CD14-positive monocyte (primary cell): ENCODE results near the gene BICD1. TPM values are rescaled to one million over a fixed set of nuclear protein-coding genes. Genes with fewer than 3 reads are reported as not detected.

Source experiments
- DNase-seq, 3 donors: peaks; one replicate each; pipeline ENCODE4 v3.0.0-alpha.2; 2011 to 2022
- H2AFZ ChIP-seq: 2 replicates; pipeline ENCODE4 v1.6.0; 2012; ENCODE audit warnings: mild to moderate bottlenecking, low read depth, low read length, inconsistent platforms; ENCODE audit not compliant: insufficient read depth, poor library complexity, severe bottlenecking
- H3K27ac ChIP-seq, 2 donors: 1 replicate in 1 of 2; 2 replicates in 1 of 2; pipeline ENCODE4 v1.5.1; 2012 to 2013; ENCODE audit warnings: low read length in 2 of 2, control low read depth in 1 of 2, inconsistent platforms in 1 of 2, low read depth in 1 of 2, mild to moderate bottlenecking in 1 of 2
- H3K27me3 ChIP-seq, 2 donors: one replicate each; pipeline versions ENCODE4 v1.6.0 to v1.6.1; 2011 to 2013; ENCODE audit warnings: low read length in 2 of 2; ENCODE audit not compliant: control insufficient read depth in 2 of 2, insufficient read depth in 2 of 2
- H3K36me3 ChIP-seq, 2 donors: replicated peaks in 1 of 2; 1 replicate in 1 of 2; 2 replicates in 1 of 2; pipeline versions ENCODE4 v1.5.1 to v1.6.1; 2012 to 2013; ENCODE audit warnings: low read length in 2 of 2, control low read depth in 1 of 2, inconsistent platforms in 1 of 2, mild to moderate bottlenecking in 1 of 2; ENCODE audit not compliant: insufficient read depth in 2 of 2, control insufficient read depth in 1 of 2
- H3K4me1 ChIP-seq, 2 donors: 1 replicate in 1 of 2; 2 replicates in 1 of 2; pipeline versions ENCODE4 v1.5.1 to v1.6.1; 2012 to 2013; ENCODE audit warnings: low read length in 2 of 2, control low read depth in 1 of 2, inconsistent platforms in 1 of 2, mild to moderate bottlenecking in 1 of 2, moderate library complexity in 1 of 2; ENCODE audit not compliant: insufficient read depth in 2 of 2, control insufficient read depth in 1 of 2
- H3K4me2 ChIP-seq: replicated peaks from 2 replicates; pipeline ENCODE3; 2012; ENCODE audit warnings: low read length, moderate library complexity, mild to moderate bottlenecking; ENCODE audit not compliant: poor library complexity, severe bottlenecking; ENCODE audit errors: extremely low read depth
- H3K4me3 ChIP-seq, 3 experiments: fragments of 200-600 bp in 1 of 3; sonication (generic) in 1 of 3; replicated peaks in 1 of 3; 1 replicate in 2 of 3; 2 replicates in 1 of 3; pipeline ENCODE4 v1.5.1; 2011 to 2013; ENCODE audit warnings: low read length in 3 of 3, mild to moderate bottlenecking in 3 of 3, control low read depth in 2 of 3, low read depth in 2 of 3, inconsistent platforms in 1 of 3, moderate library complexity in 1 of 3
- H3K79me2 ChIP-seq: 2 replicates; pipeline ENCODE4 v1.6.0; 2012; ENCODE audit warnings: mild to moderate bottlenecking, control low read depth, inconsistent platforms, low read length, moderate library complexity; ENCODE audit not compliant: insufficient read depth
- H3K9ac ChIP-seq: 2 replicates; pipeline ENCODE4 v1.6.0; 2017; ENCODE audit warnings: low read length, mild to moderate bottlenecking; ENCODE audit not compliant: insufficient read depth, poor library complexity, severe bottlenecking
- H3K9me3 ChIP-seq, 2 donors: replicated peaks in 1 of 2; 1 replicate in 1 of 2; 2 replicates in 1 of 2; pipeline versions ENCODE4 v1.5.1 to v1.6.1; 2012 to 2013; ENCODE audit warnings: low read length in 2 of 2, control low read depth in 1 of 2; ENCODE audit not compliant: control insufficient read depth in 1 of 2, insufficient read depth in 1 of 2
- H4K20me1 ChIP-seq: 2 replicates; pipeline ENCODE4 v1.6.0; 2012; ENCODE audit warnings: mild to moderate bottlenecking, low read length, control low read depth, moderate library complexity; ENCODE audit not compliant: insufficient read depth
- H3K27ac Mint-ChIP-seq, 7 donors: one replicate each; pipeline ENCODE4 v1.8.0; 2020; ENCODE audit warnings: mild to moderate bottlenecking in 7 of 7, mixed read lengths in 7 of 7, moderate library complexity in 6 of 7, inconsistent platforms in 2 of 7
- H3K27me3 Mint-ChIP-seq, 3 donors: one replicate each; pipeline ENCODE4 v1.8.0; 2021 to 2022; ENCODE audit warnings: low read depth in 3 of 3, mild to moderate bottlenecking in 3 of 3, mixed read lengths in 3 of 3, moderate library complexity in 3 of 3, inconsistent platforms in 1 of 3
- H3K36me3 Mint-ChIP-seq, 2 donors: one replicate each; pipeline ENCODE4 v1.8.0; 2020; ENCODE audit warnings: mixed read lengths in 2 of 2, inconsistent platforms in 1 of 2, mild to moderate bottlenecking in 1 of 2
- H3K4me1 Mint-ChIP-seq: one replicate; pipeline ENCODE4 v1.8.0; 2020; ENCODE audit warnings: mild to moderate bottlenecking, mixed read lengths
- H3K4me3 Mint-ChIP-seq, 2 donors: one replicate each; pipeline ENCODE4 v1.8.0; 2020; ENCODE audit warnings: mild to moderate bottlenecking in 2 of 2, mixed read lengths in 2 of 2, moderate library complexity in 1 of 2
- H3K9me3 Mint-ChIP-seq, 7 donors: one replicate each; pipeline ENCODE4 v1.8.0; 2020 to 2022; ENCODE audit warnings: mixed read lengths in 7 of 7, mild to moderate bottlenecking in 6 of 7, moderate library complexity in 6 of 7, inconsistent platforms in 2 of 7
- WGBS: methylation state at CpG from one replicate; pipeline ENCODE4 v1.1.5; 2013; ENCODE audit warnings: missing lambda C conversion rate; ENCODE audit not compliant: insufficient coverage; 5-methylcytosine and 5-hydroxymethylcytosine counted together
- intact Hi-C, 2 donors: fragments of 100-400 bp; cut with micrococcal nuclease; formaldehyde crosslinking; loops; one replicate each; pipeline versions ENCODE4 v1.15.0 to v1.15.1; 2023
- polyA plus RNA-seq, 3 donors: library from polyadenylated mRNA; depleted of rRNA in 1 of 3; unstranded in 2 of 3; stranded (reverse) in 1 of 3; fragments of 300-500 nt in 2 of 3; fragments of >200 nt in 1 of 3; fragmentation: Illumina TruSeq in 2 of 3; gene quantifications; 1 replicate in 2 of 3; 2 replicates in 1 of 3; pipeline ENCODE4 v1.2.3, GENCODE V29; 2012 to 2021
- TF ChIP-seq, protein P1 (sequence below): fragments of 200-600 bp; IDR thresholded peaks from one replicate; pipeline ENCODE4 v1.8.0; 2022; ENCODE audit warnings: antibody characterized with exemption, mild to moderate bottlenecking

BICD1 gene
- polyA plus RNA-seq, 3 donors = 0.55 to 2.1 (median 1.6) TPM

DNA sequence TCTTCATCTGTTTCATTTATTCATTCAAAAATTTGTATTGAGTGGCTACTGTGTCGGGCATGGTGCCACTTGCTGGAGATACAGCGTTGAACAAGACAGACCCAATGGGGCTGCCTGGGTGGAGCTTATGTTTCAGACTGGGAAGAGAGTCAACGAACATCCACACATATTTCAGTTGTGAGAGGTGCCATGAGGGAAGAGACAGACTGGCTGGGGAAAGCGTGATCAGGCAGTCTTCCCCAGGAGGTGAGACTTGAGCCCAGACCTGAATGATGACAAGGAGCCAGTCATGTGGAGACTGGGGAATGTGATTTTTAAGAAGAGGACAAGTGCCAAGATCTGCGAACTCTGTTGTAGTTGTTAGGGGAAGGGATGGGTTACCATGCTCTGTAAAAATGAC lies 12.2 kb downstream of the BICD1 start:
- intact Hi-C loops = no loop called here
- 100% methylated on average over 1 of the region's 5 CpGs for WGBS
- Histone ChIP-seq H4K20me1 (no peaks in the 10 kb centered on the region), H3K36me3 (no peaks in the 10 kb centered on the region), H2AFZ (no peak overlapping the region), H3K4me2 (no peak overlapping the region), H3K4me3 (no peak overlapping the region), H3K79me2 (no peaks in the 10 kb centered on the region), H3K27me3 (no peaks in the 10 kb centered on the region), H3K27ac (no peak overlapping the region), H3K9me3 (no peaks in the 10 kb centered on the region), H3K4me1 (peaks cover 10 to 20% of the 10 kb centered on the region in 2 donors), H3K9ac (no peak overlapping the region)
- H3K27ac Mint-ChIP-seq = no peak overlapping the region
- DNase-seq = no peak
- H3K4me1 Mint-ChIP-seq = peaks cover 20% of the 10 kb centered on the region
- TF ChIP-seq, protein P1, sequence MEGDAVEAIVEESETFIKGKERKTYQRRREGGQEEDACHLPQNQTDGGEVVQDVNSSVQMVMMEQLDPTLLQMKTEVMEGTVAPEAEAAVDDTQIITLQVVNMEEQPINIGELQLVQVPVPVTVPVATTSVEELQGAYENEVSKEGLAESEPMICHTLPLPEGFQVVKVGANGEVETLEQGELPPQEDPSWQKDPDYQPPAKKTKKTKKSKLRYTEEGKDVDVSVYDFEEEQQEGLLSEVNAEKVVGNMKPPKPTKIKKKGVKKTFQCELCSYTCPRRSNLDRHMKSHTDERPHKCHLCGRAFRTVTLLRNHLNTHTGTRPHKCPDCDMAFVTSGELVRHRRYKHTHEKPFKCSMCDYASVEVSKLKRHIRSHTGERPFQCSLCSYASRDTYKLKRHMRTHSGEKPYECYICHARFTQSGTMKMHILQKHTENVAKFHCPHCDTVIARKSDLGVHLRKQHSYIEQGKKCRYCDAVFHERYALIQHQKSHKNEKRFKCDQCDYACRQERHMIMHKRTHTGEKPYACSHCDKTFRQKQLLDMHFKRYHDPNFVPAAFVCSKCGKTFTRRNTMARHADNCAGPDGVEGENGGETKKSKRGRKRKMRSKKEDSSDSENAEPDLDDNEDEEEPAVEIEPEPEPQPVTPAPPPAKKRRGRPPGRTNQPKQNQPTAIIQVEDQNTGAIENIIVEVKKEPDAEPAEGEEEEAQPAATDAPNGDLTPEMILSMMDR = no peak
- no peaks in the 10 kb centered on the region for H3K27me3 Mint-ChIP-seq
- H3K36me3 Mint-ChIP-seq = no peaks in the 10 kb centered on the region
- no peak overlapping the region for H3K4me3 Mint-ChIP-seq
- no peaks in the 10 kb centered on the region for H3K9me3 Mint-ChIP-seq

DNA sequence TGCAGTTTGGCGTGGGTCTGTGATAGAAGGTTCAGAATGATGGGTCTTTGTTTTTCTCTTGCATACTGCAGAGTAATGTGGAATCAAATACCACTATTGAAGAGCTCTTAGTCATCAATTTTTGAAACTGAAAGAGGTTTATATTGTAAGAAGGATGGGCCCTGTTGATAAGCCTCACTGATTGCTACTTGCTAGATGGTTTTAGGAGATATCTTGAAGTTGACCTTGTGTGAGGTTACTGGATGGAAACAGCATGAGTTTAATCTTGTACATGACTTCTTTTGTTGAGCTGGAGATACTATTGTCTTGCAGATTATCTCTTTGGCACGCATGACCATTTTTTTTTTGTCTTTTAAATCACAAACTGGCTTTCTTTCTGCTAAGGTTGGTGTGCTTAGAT lies 13.8 kb downstream of the BICD1 start:
- WGBS = no CpG with 5 or more reads among the region's 2 CpGs
- Mint-ChIP-seq H3K4me1 (peaks cover 16% of the 10 kb centered on the region), H3K27me3 (no peaks in the 10 kb centered on the region), H3K36me3 (no peaks in the 10 kb centered on the region), H3K27ac (no peak overlapping the region), H3K4me3 (no peak overlapping the region), H3K9me3 (no peaks in the 10 kb centered on the region)
- no peak overlapping the region for H3K9ac ChIP-seq
- no peak for DNase-seq
- peaks cover 10 to 17% of the 10 kb centered on the region in 2 donors for H3K4me1 ChIP-seq
- intact Hi-C loops = no loop called here
- no peaks in the 10 kb centered on the region for H4K20me1 ChIP-seq
- H3K27ac ChIP-seq = no peak overlapping the region
- no peak overlapping the region for H3K4me2 ChIP-seq
- H3K9me3 ChIP-seq = no peaks in the 10 kb centered on the region
- H3K36me3 ChIP-seq = no peaks in the 10 kb centered on the region
- no peaks in the 10 kb centered on the region for H3K27me3 ChIP-seq
- no peak overlapping the region for H3K4me3 ChIP-seq
- no peak overlapping the region for H2AFZ ChIP-seq
- H3K79me2 ChIP-seq = no peaks in the 10 kb centered on the region
- TF ChIP-seq, protein P1 = no peak
